Skeletal muscle satellite cell (primary cell): ENCODE measurements around the gene SMAD3.

ENCODE experiments used
- H3K27me3 ChIP-seq: 2 replicates; pipeline ENCODE4 v1.7.0; 2013; ENCODE audit warnings: low read length; ENCODE audit not compliant: control insufficient read depth, insufficient read depth
- H3K36me3 ChIP-seq: 2 replicates; pipeline ENCODE4 v1.7.0; 2013; ENCODE audit warnings: mild to moderate bottlenecking, control low read depth, low read length; ENCODE audit not compliant: insufficient read depth
- H3K4me1 ChIP-seq: 2 replicates; pipeline ENCODE4 v1.7.0; 2013; ENCODE audit warnings: low read length; ENCODE audit not compliant: control insufficient read depth, insufficient read depth
- H3K4me2 ChIP-seq: 2 replicates; pipeline ENCODE4 v1.7.0; 2013; ENCODE audit warnings: mild to moderate bottlenecking, low read length
- H3K4me3 ChIP-seq: 2 replicates; pipeline ENCODE4 v1.7.0; 2013; ENCODE audit warnings: low read length
- H3K9ac ChIP-seq: 2 replicates; pipeline ENCODE4 v1.7.0; 2013; ENCODE audit warnings: mild to moderate bottlenecking, low read depth, low read length, moderate library complexity
- H3K9me3 ChIP-seq: replicated peaks from 2 replicates; pipeline ENCODE4 v1.7.0; 2013; ENCODE audit warnings: mild to moderate bottlenecking, control low read depth, low read length

Gene SMAD3

GRCh38 chr15:67198157-67198754 is 132.9 kb downstream of the SMAD3 start:
- Histone ChIP-seq H3K27me3 (no peaks in the 10 kb centered on the region), H3K9ac (no peak overlapping the region), H3K4me2 (no peak overlapping the region), H3K9me3 (no peaks in the 10 kb centered on the region), H3K4me3 (no peak overlapping the region), H3K36me3 (peaks cover 31% of the 10 kb centered on the region), H3K4me1 (peaks cover 48% of the 10 kb centered on the region)

DNA sequence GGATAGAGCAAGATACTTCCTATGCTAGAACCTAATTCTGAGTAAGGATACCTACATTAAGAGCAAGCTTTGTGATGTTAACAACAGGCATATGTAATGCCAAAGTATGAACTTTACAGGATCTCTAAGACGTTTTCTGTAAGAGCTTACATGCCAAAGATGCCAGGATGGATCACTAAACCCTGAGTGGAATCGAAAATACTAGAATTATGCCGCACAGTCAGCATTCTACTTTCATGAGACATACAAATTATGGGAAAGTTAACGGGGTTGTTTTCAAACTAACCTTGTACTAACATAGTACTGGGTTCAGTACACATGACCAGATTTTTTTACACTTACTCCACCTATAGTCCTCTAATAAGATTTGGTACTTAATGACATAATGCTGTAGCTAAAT is 134.0 kb downstream of the SMAD3 start:
- Histone ChIP-seq H3K4me3 (no peak overlapping the region), H3K4me1 (peaks cover 48% of the 10 kb centered on the region), H3K36me3 (peaks cover 30% of the 10 kb centered on the region), H3K9ac (peak overlapping the region; percentile 63), H3K4me2 (no peak overlapping the region), H3K27me3 (no peaks in the 10 kb centered on the region), H3K9me3 (no peaks in the 10 kb centered on the region)

- peak overlapping the region; percentile 63 for H3K9ac ChIP-seq
- no peaks in the 10 kb centered on the region for H3K27me3 ChIP-seq
- H3K4me3 ChIP-seq: no peak overlapping the region
- H3K4me1 ChIP-seq: peaks cover 48% of the 10 kb centered on the region
- peaks cover 29% of the 10 kb centered on the region for H3K36me3 ChIP-seq
- H3K9me3 ChIP-seq: no peaks in the 10 kb centered on the region
- H3K4me2 ChIP-seq: no peak overlapping the region
These were observed 134.7 kb downstream of the SMAD3 start for GRCh38 chr15:67199881-67200763.

DNA sequence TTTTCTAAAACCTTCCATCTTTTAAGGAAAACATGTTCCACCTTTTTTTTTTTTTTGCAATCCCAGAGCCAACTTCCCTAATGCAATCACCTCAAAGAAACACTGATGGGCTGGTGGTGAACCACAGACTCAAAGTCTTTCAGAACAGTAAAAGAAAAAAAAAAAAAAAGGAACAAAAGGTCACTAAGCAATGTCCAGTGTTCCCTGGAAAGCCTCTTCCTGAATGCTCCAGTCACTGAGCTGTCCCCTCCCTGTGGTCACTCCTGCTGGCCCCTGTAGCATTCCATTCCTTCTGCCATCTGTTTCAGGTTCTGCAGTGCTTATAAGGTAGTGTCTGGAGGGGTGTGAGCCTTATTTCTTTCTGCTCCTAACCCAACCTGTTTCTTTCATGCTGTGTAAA is 135.7 kb downstream of the SMAD3 start:
- no peaks in the 10 kb centered on the region for H3K27me3 ChIP-seq
- no peak overlapping the region for H3K4me2 ChIP-seq
- H3K9ac ChIP-seq: peak overlapping the region; percentile 63
- no peak overlapping the region for H3K4me3 ChIP-seq
- peaks cover 47% of the 10 kb centered on the region for H3K4me1 ChIP-seq
- H3K36me3 ChIP-seq: peaks cover 32% of the 10 kb centered on the region
- no peaks in the 10 kb centered on the region for H3K9me3 ChIP-seq

DNA sequence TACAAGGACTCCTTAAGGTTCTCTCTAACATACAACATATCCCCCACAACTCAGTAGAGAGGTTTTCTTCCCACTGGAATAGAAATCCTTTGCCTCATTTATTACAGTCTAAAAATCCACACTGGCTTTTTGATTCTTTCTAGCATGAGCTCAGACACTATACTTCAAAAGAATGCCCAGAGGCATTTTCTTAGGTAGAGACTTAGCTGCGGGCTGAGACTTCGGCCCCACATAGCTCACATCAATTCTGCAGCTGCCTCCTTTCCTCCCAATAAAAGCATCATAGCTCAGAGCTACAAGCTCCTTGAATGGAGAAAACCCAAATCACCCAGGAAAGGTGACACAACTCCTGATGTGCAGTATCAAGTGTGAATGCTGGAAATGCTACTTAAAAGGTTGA is 136.7 kb downstream of the SMAD3 start:
- Histone ChIP-seq H3K4me2 (no peak overlapping the region), H3K9me3 (no peaks in the 10 kb centered on the region), H3K36me3 (peaks cover 37% of the 10 kb centered on the region), H3K27me3 (no peaks in the 10 kb centered on the region), H3K4me1 (peaks cover 38% of the 10 kb centered on the region), H3K9ac (no peak overlapping the region), H3K4me3 (no peak overlapping the region)

DNA sequence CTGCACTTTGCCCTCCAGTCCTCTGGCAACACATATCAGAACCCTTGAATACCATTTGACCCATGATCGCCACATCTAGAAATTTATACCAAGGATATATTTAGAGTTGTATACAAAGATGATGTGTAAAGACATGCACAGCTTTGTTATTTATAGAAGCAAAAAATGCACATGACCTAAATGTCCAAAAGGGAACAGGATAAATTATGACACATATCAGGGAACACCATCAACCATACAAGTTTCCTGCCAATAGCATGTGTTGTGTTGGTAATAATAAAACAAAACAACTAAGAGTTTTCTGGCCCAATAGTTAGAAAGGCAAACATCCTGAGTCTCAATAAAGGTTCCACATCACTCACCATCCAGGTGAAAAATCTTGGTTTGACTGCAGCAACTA is 137.6 kb downstream of the SMAD3 start:
- Histone ChIP-seq H3K36me3 (peaks cover 40% of the 10 kb centered on the region), H3K9ac (no peak overlapping the region), H3K4me2 (no peak overlapping the region), H3K4me1 (peaks cover 35% of the 10 kb centered on the region), H3K9me3 (no peaks in the 10 kb centered on the region), H3K4me3 (no peak overlapping the region), H3K27me3 (no peaks in the 10 kb centered on the region)

- peaks cover 41% of the 10 kb centered on the region for H3K36me3 ChIP-seq
- H3K4me1 ChIP-seq: no peaks in the 10 kb centered on the region
- H3K9me3 ChIP-seq: no peaks in the 10 kb centered on the region
- no peak overlapping the region for H3K9ac ChIP-seq
- no peaks in the 10 kb centered on the region for H3K27me3 ChIP-seq
- no peak overlapping the region for H3K4me2 ChIP-seq
- H3K4me3 ChIP-seq: no peak overlapping the region
These were observed 142.3 kb downstream of the SMAD3 start for GRCh38 chr15:67207555-67208207.

- Histone ChIP-seq H3K36me3 (peaks cover 38% of the 10 kb centered on the region), H3K9ac (no peak overlapping the region), H3K27me3 (no peaks in the 10 kb centered on the region), H3K4me3 (no peak overlapping the region), H3K4me2 (no peak overlapping the region), H3K9me3 (no peaks in the 10 kb centered on the region), H3K4me1 (no peaks in the 10 kb centered on the region)
These were observed 143.0 kb downstream of the SMAD3 start for GRCh38 chr15:67208396-67208795.

- H3K4me3 ChIP-seq: no peak overlapping the region
- H3K36me3 ChIP-seq: peaks cover 18% of the 10 kb centered on the region
- no peaks in the 10 kb centered on the region for H3K9me3 ChIP-seq
- peaks cover 5% of the 10 kb centered on the region for H3K4me1 ChIP-seq
- no peaks in the 10 kb centered on the region for H3K27me3 ChIP-seq
- no peak overlapping the region for H3K9ac ChIP-seq
- H3K4me2 ChIP-seq: no peak overlapping the region
These were observed 145.3 kb downstream of the SMAD3 start for GRCh38 chr15:67210555-67211168.

DNA sequence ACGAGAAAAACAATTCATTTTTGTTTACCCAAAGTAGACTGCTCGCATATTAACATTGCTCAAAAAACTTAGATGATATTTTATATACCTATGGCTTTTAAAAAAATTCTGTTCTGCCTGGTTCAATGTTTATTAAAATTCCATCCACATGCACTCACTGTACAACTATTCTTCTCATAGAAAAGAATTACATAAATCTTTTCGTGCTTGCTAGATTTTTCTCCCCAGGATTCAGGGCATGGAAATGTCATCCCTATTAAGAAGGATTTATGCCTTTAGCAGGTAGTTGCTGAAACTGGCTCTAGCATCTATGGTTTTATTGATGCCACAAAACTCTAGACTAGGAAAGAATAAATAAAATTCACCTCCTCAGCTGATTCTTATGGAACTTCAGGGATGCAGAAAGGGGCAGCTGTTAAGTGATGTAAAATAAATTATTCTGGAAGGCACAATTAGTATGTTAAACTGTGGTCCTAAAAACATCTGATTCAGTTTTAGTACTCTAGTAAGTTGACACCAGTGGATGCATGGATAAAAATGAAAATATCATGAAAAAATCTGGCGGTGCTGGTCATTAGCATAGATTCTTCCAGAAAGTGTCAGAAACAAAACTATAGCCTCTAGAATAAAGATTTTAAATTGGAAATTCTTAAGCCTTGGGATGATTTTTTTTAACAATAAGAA is 147.4 kb downstream of the SMAD3 start:
- H3K9me3 ChIP-seq: no peaks in the 10 kb centered on the region

GRCh38 chr15:67215102-67215501 is 149.7 kb downstream of the SMAD3 start:
- H3K36me3 ChIP-seq: peaks cover 5% of the 10 kb centered on the region
- H3K9me3 ChIP-seq: no peaks in the 10 kb centered on the region
- H3K4me1 ChIP-seq: peaks cover 5% of the 10 kb centered on the region
- H3K9ac ChIP-seq: no peak overlapping the region
- no peak overlapping the region for H3K4me3 ChIP-seq
- H3K27me3 ChIP-seq: no peaks in the 10 kb centered on the region
- no peak overlapping the region for H3K4me2 ChIP-seq

More for the DNA sequence above, 147.4 kb downstream of the SMAD3 start:
- H3K9ac ChIP-seq: no peak overlapping the region
- peaks cover 8% of the 10 kb centered on the region for H3K36me3 ChIP-seq
- H3K4me1 ChIP-seq: peaks cover 5% of the 10 kb centered on the region
- no peaks in the 10 kb centered on the region for H3K27me3 ChIP-seq
- no peak overlapping the region for H3K4me3 ChIP-seq
- no peak overlapping the region for H3K4me2 ChIP-seq
